Thymus (tissue), 11 donors: ENCODE results near the gene PTGDR2. TPM values are rescaled to one million over a fixed set of nuclear protein-coding genes. Genes with fewer than 3 reads are reported as not detected.

Experiments used
- DNase-seq, 9 donors: peaks; one replicate each; pipeline ENCODE4 v3.0.0-alpha.2; 2013; ENCODE audit warnings: low spot score in 9 of 9, low read depth in 6 of 9, missing footprints in 1 of 9
- H3K27ac ChIP-seq, 2 donors: one replicate each; pipeline ENCODE4 v1.5.1; 2013; ENCODE audit warnings: control low read depth in 1 of 2, low read depth in 1 of 2, low read length in 1 of 2, mild to moderate bottlenecking in 1 of 2, moderate library complexity in 1 of 2
- H3K27me3 ChIP-seq, 2 donors: one replicate each; pipeline ENCODE4 v1.5.1; 2013; ENCODE audit warnings: low read length in 1 of 2; ENCODE audit not compliant: control insufficient read depth in 2 of 2, insufficient read depth in 1 of 2
- H3K36me3 ChIP-seq, 2 donors: one replicate each; pipeline ENCODE4 v1.5.1; 2013; ENCODE audit warnings: low read length in 1 of 2, mild to moderate bottlenecking in 1 of 2, moderate library complexity in 1 of 2; ENCODE audit not compliant: control insufficient read depth in 2 of 2, insufficient read depth in 2 of 2
- H3K4me1 ChIP-seq, 2 donors: one replicate each; pipeline ENCODE4 v1.5.1; 2013; ENCODE audit warnings: low read length in 2 of 2; ENCODE audit not compliant: control insufficient read depth in 2 of 2, insufficient read depth in 2 of 2
- H3K4me3 ChIP-seq, 2 donors: one replicate each; pipeline ENCODE4 v1.5.1; 2013; ENCODE audit warnings: low read length in 2 of 2, control low read depth in 1 of 2, mild to moderate bottlenecking in 1 of 2
- H3K9me3 ChIP-seq, 2 donors: one replicate each; pipeline ENCODE4 v1.5.1; 2013; ENCODE audit warnings: low read length in 1 of 2, mild to moderate bottlenecking in 1 of 2; ENCODE audit not compliant: control insufficient read depth in 2 of 2, insufficient read depth in 1 of 2
- WGBS: extraction: QIAGEN DNeasy Blood & Tissue Kit; methylation state at CpG from one replicate; pipeline ENCODE4 v1.1.7; 2013; 5-methylcytosine and 5-hydroxymethylcytosine counted together
- polyA plus RNA-seq: library from polyadenylated mRNA; stranded (reverse); fragments of 200-250 nt; gene quantifications from one replicate; pipeline ENCODE4 v1.2.3, GENCODE V29; 2013
- total RNA-seq: library from RNA; stranded (reverse); fragments of 120-200 nt; gene quantifications from one replicate; pipeline ENCODE4 v1.2.4, GENCODE V29; 2013
- donor health status: healthy.

The PTGDR2 gene
- total and polyA plus RNA-seq, 2 donors, result 0.73 to 10.2 TPM

DNA sequence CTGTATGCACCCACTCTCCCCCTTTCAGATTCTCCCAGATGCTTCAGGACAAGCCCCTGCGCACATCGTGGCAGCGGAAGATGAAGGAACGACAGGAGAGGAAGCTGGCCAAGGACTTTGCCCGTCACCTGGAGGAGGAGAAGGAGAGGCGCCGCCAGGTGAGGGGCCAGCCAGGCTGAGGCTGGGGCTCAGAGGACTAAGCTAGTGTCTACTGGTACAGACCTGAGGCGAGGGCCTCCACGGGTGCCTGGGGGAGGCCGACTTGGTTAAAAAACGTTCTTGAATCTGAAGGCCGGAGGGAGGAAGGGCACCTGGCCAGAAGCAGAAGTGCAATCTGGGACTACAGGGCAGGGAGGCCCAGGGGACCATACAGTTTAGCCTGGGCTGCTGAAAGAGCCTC, 7.9 kb downstream of the PTGDR2 start:
- no peaks in the 10 kb centered on the region for H3K9me3 ChIP-seq
- peaks cover 14 to 32% of the 10 kb centered on the region in 2 donors for H3K4me1 ChIP-seq
- H3K36me3 ChIP-seq, result peaks cover 59% of the 10 kb centered on the region in 2 donors
- no peaks in the 10 kb centered on the region for H3K27me3 ChIP-seq
- H3K27ac ChIP-seq, result no peak overlapping the region
- H3K4me3 ChIP-seq, result no peak overlapping the region
- DNase-seq, result no peak
- 96% methylated on average over 12 of the region's 12 CpGs for WGBS

DNA sequence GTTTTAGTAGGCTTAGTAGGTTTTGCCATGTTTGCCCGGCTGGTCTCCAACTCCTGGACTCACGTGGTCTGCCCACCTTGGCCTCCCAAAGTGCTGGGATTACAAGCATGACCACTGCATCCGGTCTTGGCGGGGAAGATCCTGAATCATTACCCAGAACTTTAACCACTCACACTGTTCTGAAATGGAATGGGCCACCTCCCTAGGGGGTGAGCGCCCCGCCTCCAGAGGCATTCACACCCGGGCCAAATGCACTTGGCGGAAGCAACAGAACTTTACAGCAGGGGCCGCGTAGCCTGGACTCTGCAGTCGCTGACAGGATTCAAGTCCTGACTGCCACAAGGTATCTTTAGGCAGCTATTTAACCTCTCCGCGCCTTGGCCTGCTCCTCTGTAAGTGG, 8.5 kb downstream of the PTGDR2 start:
- H3K4me3 ChIP-seq, result no peak overlapping the region

DNA sequence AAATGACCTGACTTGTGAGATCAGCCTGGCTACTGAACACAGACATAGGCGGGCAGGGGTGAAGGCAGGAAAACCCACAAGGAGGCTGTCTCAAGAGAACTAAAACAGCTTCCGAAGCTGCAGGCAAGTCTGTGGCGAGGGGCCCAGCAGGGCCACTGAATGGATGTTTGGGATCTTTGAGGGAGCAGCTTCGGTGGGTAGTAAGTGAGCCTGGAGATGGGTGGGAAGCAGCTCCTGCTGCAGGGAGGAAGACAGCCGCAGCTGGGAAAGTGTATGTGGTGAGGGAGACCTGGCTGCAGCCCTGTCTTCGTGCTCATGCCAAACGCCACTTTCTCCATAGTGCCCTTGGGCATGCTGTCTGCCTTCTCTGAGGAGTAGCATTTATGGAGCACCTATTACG, 10.4 kb downstream of the PTGDR2 start:
- Histone ChIP-seq H3K4me1 (peaks cover 20 to 51% of the 10 kb centered on the region in 2 donors), H3K36me3 (peaks cover 34 to 40% of the 10 kb centered on the region in 2 donors)

More for the DNA sequence above, 8.5 kb downstream of the PTGDR2 start:
- no peak for DNase-seq
- H3K36me3 ChIP-seq, result peaks cover 53 to 58% of the 10 kb centered on the region in 2 donors
- no peaks in the 10 kb centered on the region for H3K9me3 ChIP-seq
- WGBS, result 76% methylated on average over 13 of the region's 13 CpGs
- no peaks in the 10 kb centered on the region for H3K27me3 ChIP-seq
- H3K27ac ChIP-seq, result no peak overlapping the region
- peaks cover 20 to 38% of the 10 kb centered on the region in 2 donors for H3K4me1 ChIP-seq

DNA sequence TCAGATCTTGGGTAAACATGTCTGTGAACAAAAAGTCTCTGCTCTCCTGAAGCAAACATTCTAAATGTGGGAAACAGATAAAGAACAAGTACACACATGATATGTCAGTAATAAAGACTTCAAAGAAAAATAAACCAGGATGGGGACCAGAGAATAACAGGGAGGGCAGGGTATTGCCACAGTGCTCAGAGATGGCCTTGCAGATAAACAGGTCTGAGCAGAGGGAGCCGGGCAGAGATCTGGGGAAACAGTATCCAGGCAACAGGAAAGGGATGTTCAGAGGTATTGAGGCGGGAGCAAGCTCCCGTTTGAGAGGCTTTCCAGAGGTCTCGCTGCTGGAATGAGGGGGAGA, 10.9 kb downstream of the PTGDR2 start:
- 77% methylated on average over 4 of the region's 4 CpGs for WGBS
- no peaks in the 10 kb centered on the region for H3K9me3 ChIP-seq
- H3K4me3 ChIP-seq, result no peak overlapping the region
- H3K27me3 ChIP-seq, result no peaks in the 10 kb centered on the region
- H3K4me1 ChIP-seq, result peaks cover 20 to 51% of the 10 kb centered on the region in 2 donors
- peaks cover 29 to 35% of the 10 kb centered on the region in 2 donors for H3K36me3 ChIP-seq
- no peak overlapping the region for H3K27ac ChIP-seq
- DNase-seq, result no peak

More for the DNA sequence above, 10.4 kb downstream of the PTGDR2 start:
- 95% methylated on average over 8 of the region's 8 CpGs for WGBS
- Histone ChIP-seq H3K27me3 (no peaks in the 10 kb centered on the region), H3K4me3 (no peak overlapping the region), H3K27ac (no peak overlapping the region), H3K9me3 (no peaks in the 10 kb centered on the region)
- DNase-seq, result no peak

DNA sequence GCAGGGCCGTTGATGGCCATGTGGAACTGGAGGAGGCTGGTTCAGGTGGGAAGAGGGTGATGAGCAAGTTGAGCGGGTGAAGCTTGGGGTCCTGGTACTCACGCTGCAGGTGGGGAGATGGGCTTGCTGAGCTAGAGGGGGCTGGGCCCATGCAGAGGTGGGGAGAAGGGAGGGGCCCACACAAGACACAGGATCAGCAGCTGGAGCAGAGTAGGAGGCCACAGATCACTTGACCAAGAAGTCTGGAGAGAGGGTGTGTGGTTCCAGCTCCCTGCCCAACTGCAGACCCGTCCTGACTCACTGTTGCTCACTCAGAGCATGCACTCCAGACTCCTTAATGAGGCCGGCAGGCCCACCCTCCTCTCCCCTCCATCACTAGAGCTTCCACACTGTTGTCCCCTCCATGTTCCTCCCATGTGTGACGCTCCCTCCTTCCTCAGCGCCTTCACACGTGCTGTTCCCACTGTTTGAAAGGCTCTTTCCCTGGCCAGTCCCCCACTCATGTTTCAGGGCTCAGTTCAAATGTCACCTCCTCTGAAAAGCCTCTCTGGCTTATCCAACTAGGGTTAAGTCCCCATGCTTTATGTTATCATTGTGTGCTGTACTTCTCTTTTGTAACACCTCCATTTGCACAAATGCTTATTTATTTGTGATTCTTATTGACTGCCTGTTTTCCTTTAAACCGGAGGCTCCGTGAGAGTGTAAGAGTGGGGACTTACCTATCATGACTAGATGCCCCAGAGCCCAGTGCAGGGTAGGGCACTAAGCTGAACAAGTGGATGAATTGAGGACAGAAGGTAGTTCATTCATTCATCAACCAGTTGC, 11.5 kb downstream of the PTGDR2 start:
- Histone ChIP-seq H3K4me1 (peaks cover 20 to 55% of the 10 kb centered on the region in 2 donors), H3K36me3 (peaks cover 24 to 31% of the 10 kb centered on the region in 2 donors), H3K9me3 (no peaks in the 10 kb centered on the region), H3K4me3 (no peak overlapping the region), H3K27ac (no peak overlapping the region), H3K27me3 (no peaks in the 10 kb centered on the region)
- WGBS, result 83% methylated on average over 10 of the region's 10 CpGs
- no peak for DNase-seq

DNA sequence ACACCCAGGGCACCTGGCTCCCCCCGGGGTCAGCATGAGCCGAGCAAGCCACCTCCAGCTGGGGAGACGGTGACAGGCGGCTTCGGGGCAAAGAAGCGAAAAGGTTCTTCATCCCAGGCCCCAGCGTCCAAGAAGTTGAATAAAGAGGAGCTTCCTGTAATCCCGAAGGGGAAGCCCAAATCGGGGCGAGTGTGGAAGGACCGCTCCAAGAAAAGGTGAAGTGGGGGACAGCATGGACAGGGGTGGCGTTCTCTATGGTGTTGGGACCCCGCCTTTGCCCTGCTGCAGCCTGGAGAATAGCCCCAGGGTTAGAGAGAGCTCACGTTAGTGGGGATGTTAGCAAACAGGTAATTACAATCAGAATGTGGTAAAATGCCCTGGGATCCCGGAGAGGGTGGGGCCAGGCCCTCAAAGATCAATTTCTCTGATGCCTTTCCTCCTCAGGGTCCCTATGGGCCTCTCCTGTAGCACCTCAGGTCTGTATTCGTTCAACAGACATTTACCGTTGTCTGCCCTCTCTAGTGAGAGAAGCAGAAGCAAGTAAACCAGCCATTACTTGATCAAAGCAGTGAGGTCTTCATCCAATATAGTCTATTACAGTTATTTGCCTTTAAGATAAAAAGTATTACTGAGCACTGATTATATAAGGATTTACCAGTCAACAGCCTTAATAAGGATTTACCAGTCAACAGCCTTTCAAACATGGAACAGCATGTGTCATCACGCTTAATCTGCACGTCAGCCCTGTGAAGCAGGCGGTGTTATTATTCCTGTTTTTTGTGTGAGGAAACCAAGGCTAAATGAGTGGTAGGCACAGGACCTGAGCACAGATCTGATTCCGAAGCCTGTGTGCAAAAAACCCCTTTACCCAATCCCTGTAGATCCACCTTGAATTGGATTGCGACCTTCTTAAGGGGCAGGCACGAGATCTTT, 12.8 kb downstream of the PTGDR2 start:
- H3K36me3 ChIP-seq, result peaks cover 10 to 18% of the 10 kb centered on the region in 2 donors
- no peaks in the 10 kb centered on the region for H3K27me3 ChIP-seq
- peak overlapping the region in 1 of 2 donors; percentile 64 for H3K27ac ChIP-seq
- WGBS, result 24% methylated on average over 23 of the region's 23 CpGs
- H3K9me3 ChIP-seq, result no peaks in the 10 kb centered on the region
- no peak for DNase-seq
- H3K4me3 ChIP-seq, result peak overlapping the region; percentile 53 to 89
- peaks cover 23 to 68% of the 10 kb centered on the region in 2 donors for H3K4me1 ChIP-seq

DNA sequence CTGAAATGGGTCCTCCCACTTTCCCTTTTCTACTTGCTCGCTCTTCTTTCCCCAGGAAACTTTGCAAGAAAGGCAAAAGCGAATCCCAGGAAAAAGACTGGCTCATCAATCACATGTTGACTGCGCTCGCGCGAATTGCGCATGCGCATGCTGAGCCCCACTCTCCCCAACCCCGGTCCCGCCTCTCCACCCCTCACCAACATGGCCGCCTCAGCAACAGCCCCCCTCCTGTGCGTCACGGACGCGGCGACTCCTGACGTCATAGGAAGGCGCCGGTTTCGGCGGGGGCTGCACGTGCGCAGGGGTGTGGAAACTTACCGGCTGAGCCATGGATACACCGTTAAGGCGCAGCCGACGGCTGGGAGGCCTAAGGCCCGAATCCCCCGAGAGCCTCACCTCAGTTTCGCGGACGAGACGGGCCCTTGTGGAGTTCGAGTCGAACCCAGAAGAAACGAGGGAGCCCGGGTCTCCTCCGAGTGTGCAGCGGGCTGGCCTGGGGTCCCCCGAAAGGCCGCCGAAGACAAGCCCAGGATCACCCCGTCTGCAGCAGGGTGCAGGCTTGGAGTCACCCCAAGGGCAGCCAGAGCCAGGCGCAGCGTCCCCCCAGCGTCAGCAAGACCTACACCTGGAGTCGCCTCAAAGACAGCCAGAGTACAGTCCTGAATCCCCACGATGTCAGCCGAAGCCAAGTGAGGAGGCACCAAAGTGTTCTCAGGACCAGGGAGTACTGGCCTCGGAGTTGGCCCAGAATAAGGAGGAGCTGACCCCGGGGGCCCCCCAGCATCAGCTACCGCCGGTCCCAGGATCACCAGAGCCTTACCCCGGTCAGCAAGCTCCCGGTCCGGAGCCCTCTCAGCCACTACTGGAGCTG, 13.7 kb downstream of the PTGDR2 start, which contains the start of gene CCDC86:
Gene CCDC86 (plus strand): TSS at position 317 of the 871 bp plus-strand sequence. CDS start 12 bp downstream, at position 329.
- H3K4me1 ChIP-seq, result peaks cover 31 to 77% of the 10 kb centered on the region in 2 donors
- peaks cover 3 to 9% of the 10 kb centered on the region in 2 donors for H3K36me3 ChIP-seq
- peak within 1 kb of the TSS; percentile 53 to 89 for H3K4me3 ChIP-seq
- H3K27me3 ChIP-seq, result no peaks in the 10 kb centered on the region
- DNase-seq, result peak; percentile 88 to 99 (median 95)
- H3K27ac ChIP-seq, result peak within 1 kb of the TSS; percentile 20 to 74
- H3K9me3 ChIP-seq, result no peaks in the 10 kb centered on the region
- under 1% methylated on average over 57 of the region's 57 CpGs for WGBS
